HL-60 (cell line): ENCODE measurements around the gene SAMHD1.

Experiments used
- GABPA ChIP-seq: IDR thresholded peaks from 2 replicates; pipeline ENCODE4 v1.6.1; 2012; ENCODE audit warnings: low read depth
- POLR2AphosphoS5 ChIP-seq: IDR thresholded peaks from 2 replicates; pipeline ENCODE4 v1.6.1; 2012; ENCODE audit warnings: low read depth
- SPI1 ChIP-seq: IDR thresholded peaks from 2 replicates; pipeline ENCODE4 v1.6.1; 2012; ENCODE audit warnings: low read depth, mild to moderate bottlenecking, borderline replicate concordance
- TF ChIP-seq, protein P1 (sequence below): IDR thresholded peaks from one replicate; pipeline ENCODE4 v1.5.1; 2011; ENCODE audit warnings: low read length, control low read depth, inconsistent platforms; ENCODE audit not compliant: insufficient read depth
- TF ChIP-seq, protein P2 (sequence below): IDR thresholded peaks from 2 replicates; pipeline ENCODE4 v1.6.1; 2012; ENCODE audit warnings: low read depth; ENCODE audit not compliant: insufficient replicate concordance

DNA sequence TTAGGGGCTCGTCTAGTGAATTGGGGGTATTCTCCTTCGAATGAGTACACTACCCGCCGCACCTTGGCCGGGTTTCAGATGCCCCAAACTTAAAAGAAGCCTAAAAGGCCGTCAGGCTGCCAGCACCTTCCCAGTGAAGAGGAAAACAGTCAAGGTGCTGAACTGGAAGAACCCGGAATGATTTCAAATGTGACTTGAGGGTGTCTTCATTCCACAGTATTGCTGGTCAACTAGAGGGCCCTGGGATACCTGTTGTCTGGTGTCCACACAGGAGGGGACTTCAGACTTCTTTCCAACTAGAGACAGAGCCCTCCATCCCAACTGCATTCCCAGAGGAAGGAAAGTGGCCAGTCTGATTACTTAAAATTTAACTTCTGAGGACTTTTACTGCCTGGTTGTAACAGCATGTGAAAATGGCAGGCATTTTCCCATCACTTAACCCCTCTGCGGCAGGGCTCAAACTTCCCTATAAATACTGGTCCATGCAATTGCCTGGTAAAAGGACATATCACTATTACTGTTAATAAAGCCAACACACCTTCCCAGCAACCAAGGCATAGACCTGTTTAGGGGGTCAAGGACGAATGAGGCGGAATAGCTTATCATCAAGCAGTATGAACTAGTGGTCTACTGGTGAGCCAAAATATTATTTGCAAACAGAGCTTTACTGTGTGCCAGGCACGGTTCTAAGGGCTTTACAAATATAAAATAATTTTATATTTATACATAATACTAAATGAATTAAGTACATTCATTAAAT, 651 bp upstream of the SAMHD1 start:
- no peak for TF ChIP-seq POLR2AphosphoS5
- TF ChIP-seq, protein P1, sequence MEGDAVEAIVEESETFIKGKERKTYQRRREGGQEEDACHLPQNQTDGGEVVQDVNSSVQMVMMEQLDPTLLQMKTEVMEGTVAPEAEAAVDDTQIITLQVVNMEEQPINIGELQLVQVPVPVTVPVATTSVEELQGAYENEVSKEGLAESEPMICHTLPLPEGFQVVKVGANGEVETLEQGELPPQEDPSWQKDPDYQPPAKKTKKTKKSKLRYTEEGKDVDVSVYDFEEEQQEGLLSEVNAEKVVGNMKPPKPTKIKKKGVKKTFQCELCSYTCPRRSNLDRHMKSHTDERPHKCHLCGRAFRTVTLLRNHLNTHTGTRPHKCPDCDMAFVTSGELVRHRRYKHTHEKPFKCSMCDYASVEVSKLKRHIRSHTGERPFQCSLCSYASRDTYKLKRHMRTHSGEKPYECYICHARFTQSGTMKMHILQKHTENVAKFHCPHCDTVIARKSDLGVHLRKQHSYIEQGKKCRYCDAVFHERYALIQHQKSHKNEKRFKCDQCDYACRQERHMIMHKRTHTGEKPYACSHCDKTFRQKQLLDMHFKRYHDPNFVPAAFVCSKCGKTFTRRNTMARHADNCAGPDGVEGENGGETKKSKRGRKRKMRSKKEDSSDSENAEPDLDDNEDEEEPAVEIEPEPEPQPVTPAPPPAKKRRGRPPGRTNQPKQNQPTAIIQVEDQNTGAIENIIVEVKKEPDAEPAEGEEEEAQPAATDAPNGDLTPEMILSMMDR = no peak
- TF ChIP-seq, protein P2, sequence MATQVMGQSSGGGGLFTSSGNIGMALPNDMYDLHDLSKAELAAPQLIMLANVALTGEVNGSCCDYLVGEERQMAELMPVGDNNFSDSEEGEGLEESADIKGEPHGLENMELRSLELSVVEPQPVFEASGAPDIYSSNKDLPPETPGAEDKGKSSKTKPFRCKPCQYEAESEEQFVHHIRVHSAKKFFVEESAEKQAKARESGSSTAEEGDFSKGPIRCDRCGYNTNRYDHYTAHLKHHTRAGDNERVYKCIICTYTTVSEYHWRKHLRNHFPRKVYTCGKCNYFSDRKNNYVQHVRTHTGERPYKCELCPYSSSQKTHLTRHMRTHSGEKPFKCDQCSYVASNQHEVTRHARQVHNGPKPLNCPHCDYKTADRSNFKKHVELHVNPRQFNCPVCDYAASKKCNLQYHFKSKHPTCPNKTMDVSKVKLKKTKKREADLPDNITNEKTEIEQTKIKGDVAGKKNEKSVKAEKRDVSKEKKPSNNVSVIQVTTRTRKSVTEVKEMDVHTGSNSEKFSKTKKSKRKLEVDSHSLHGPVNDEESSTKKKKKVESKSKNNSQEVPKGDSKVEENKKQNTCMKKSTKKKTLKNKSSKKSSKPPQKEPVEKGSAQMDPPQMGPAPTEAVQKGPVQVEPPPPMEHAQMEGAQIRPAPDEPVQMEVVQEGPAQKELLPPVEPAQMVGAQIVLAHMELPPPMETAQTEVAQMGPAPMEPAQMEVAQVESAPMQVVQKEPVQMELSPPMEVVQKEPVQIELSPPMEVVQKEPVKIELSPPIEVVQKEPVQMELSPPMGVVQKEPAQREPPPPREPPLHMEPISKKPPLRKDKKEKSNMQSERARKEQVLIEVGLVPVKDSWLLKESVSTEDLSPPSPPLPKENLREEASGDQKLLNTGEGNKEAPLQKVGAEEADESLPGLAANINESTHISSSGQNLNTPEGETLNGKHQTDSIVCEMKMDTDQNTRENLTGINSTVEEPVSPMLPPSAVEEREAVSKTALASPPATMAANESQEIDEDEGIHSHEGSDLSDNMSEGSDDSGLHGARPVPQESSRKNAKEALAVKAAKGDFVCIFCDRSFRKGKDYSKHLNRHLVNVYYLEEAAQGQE = no peak
- TF ChIP-seq SPI1 = no peak
- TF ChIP-seq GABPA = no peak
